Superior temporal gyrus (tissue), 1 donor: Measurements from ENCODE around the gene DTHD1.
A peak's percentile ranks its signal among the peaks of the same experiment; 100 is the strongest.

Source experiments
- DNase-seq: peaks from one replicate; pipeline ENCODE4 v3.0.0-alpha.2; 2016; ENCODE audit errors: extremely low spot score

The DTHD1 gene

DNA sequence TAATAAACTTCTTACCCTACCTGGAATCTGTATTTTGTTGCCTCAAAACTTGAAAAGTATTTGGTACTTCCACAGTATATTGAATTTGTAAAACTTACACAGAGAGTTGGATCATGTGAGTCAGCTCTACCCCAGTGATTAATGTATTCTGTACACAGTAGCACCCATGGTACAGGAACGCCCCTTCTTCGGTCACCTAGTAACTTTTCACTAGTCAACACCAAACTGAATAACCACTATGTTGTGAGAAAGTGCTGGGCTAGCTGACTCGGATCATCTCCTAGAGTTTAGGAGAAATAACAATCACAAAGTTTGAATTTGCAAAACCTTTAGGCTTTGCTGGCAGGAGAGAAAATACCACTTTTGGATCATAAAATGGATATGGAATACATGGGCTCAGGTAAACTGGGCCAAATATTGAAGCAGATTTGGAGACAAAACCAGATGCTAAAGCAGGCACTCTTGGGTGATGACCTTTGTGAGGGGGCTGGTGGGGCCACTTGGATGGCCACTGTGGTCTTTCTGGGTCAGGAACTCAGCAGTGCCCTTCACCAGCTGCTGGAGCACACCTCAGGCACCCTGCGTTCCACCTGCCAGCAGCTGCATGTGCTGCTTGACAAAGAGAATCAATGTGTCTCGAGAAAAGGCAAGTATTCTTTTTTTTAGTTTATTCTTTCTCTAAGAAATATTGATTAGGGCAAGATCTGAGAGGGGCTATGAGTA lies at the start of gene DTHD1:
DTHD1 (plus strand) TSS at position 233 of the 723 bp plus-strand sequence; CDS start at position 376, 143 bp downstream.
- DNase-seq = peak; percentile 43

DNA sequence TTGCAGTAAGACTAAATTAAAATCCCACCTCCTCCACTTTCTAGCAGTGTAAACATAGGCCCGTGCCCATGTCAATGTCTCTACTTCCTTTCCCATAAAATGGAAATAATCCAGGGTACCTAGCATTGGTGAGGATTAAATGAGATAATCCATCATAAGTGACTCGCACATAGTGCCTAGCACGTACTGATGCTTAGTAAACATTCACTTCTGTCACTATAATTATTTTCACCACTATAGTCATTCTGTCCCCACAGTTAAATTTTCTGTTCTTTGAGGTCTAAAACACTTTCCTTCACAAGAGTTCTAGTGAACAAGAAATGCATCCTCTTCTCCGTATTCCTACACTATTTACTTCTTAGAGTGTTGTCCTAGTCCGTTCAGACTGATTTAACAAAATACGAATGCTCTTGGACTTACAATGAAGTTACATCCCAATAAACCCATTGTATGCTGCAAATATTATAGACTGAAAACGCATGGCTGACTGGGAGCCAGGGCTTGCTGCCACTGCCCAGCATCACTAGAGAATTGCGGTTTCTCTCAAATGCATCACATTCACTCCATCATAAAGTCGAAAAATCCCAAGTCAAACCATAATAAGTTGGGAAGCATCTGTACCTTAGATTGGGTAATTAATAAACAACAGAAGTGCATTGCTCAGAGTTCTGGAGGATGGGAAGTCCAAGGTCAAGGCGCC lies 47.7 kb upstream of the DTHD1 start:
- DNase-seq = peak; percentile 59

DNA sequence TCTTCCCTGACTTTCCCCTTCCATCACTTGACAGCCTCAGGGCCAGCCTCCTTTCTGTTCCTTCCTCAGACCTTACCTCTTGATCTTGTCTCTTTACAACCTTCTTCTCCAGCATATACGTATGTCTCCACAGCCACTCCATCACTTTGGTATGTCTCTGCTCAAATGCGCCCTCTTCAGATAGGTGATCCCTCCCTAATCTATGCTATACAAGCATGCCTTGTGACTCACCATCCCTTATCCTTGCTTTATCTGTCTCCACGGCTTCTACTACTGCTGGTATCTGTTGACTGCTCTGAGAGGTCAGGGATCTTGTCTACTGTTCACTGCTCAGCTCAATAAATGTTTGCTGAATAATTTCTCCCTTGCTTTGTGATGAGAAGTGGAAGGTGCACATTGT lies 46.1 kb upstream of the DTHD1 start:
- DNase-seq = no peak

DNA sequence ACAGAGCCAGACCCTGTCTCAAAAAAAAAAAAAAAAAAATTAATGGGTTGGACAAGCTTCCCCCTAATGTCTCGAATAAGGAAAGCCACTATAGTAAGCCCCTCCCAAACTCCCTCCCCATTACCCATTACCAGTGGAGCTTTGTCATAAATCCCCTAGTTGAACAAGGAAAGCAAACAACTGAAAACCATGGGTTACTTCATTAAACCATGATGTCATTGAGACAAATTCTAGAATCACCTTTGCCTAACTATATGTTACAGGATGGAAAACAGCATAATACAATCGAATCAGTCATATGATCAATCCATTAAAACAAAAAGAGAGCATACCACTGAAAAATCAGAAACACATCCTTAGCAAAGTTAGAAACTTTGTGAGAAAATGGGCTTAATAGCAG lies 45.3 kb upstream of the DTHD1 start:
- no peak for DNase-seq

DNA sequence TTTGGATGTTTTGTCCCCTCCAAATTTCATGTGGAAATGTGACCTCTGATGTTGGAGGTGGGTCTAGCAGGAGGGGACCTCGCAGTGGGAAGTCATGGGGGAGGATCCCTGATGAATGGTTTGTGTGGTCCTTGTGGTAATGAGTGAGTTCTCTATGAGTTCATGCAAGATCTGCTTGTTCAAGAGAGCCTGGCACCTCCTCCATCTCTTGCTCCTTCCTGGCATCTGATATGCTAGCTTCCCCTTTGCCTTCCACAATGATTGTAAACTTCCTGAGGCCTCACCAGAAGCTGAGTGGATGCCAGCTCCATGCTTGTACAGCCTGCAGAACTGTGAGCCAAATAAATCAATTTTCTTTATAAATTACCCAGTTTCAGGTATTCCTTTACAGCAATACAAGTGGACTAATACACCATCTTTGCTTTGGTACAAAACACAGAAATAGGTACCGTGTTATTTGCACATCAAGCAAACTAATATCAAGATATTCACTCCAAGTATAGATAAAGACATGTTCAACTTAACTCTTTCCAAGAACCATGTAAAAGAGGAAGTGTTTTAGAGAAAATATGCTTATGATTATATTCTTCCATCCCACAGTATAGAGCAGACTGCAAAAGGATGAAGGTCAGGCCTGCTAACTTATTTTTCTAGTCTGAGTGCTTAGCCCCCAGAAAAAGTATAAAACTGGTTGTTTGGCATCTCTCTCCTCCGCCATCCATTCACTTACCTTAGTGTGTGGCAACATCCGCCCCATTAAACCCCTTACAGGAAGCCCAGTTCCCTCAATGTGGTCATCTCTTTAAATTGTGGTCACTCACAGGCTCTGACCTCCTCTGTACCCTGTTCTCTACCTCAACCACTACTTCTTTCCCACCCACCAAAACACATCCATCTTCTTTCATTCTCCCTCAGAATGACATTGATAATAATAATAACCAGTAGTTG lies 43.8 kb upstream of the DTHD1 start:
- DNase-seq = no peak

DNA sequence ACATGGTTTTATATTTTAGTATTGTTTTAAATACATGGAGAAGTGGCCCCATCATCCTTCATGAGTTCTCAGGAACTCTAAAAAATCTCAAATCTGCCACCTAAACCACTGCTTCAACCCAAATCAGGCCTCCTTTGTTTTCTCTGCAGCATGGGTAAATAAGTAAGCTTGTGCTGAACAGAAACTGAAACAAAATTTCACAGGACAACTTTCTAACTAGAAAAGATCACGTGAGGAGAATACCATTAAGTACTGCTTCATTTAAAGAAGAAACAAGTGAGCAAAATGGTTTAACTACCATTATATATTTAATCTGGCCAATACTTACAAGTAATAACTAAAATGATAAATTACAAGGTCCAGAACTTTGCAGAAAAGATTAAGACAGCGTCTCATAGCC lies 39.6 kb upstream of the DTHD1 start:
- peak; percentile 87 for DNase-seq

DNA sequence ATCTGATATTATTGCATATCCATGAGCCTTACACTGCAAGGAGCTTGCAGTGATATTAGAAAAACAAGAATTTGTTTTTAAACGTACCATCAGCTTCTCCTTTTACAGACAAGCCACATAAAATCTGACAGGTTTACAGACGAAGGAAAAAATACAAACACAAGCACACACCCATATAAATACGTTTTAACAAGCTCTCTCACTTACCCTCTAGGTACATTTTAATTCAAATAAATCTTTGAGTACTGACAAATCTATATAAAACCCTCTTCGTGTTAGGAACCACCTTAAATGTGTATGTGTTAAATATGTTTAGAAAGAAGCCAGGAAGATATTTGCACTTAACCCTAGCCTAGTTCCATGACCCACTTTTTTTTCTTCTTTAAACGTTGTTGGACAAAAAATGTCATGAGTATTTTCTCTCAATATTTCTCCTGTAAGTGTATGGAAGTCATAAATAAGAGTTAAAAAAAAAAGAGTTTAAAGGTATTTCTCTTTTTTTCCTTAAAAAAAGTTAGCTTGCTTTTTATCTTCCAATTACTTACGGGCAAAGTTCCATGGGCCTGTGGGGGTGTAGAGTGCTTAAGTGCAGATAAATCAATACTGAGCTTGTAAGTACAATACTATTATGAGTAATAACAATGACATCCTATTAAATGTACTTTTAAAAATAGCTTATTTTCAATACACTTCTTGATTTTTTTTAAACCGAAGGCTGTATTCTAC lies 38.6 kb upstream of the DTHD1 start:
- peak; percentile 81 for DNase-seq

DNA sequence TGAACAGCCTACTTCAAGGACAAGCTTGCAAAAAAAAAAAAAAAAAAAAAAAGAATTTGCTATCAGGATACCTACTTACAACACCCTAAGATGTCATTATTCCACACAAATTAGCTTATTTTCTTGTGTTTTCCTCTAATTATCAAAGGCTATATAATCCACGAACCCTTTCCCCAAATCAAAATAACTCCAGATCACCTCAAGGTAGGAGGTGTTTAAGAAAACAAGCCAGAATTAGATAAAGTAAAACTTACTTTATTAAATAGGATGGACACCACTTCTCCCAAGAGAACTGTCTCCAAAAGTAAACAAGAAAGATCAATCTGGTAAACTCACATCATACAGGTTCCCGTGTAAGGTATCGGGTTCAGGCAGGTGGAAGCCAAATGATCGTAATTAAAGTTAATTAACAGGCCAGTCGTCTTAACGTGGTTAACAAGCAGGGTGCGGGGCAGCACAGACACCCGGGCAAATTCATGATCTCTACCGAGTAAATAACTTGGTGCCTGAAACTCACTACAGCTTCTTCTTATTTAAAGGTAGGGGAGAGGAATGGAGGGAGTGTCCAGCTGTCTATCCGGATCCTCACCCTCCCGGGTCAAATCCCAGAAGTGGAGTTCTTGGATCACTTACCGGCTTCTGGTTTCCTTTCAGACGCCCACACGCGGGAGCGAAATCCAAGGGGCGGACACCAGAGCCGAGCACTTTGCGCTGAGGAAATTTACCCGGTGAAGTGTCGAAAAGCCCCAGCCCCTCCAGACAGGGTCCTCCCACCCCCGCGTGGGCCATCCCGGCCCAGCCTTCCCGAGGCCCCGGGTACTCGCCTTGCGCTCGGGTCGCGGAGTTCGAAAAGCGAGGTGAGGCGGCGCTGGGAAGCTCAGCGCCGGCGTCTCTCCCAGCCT lies 37.8 kb upstream of the DTHD1 start:
- peak; percentile 80 for DNase-seq

DNA sequence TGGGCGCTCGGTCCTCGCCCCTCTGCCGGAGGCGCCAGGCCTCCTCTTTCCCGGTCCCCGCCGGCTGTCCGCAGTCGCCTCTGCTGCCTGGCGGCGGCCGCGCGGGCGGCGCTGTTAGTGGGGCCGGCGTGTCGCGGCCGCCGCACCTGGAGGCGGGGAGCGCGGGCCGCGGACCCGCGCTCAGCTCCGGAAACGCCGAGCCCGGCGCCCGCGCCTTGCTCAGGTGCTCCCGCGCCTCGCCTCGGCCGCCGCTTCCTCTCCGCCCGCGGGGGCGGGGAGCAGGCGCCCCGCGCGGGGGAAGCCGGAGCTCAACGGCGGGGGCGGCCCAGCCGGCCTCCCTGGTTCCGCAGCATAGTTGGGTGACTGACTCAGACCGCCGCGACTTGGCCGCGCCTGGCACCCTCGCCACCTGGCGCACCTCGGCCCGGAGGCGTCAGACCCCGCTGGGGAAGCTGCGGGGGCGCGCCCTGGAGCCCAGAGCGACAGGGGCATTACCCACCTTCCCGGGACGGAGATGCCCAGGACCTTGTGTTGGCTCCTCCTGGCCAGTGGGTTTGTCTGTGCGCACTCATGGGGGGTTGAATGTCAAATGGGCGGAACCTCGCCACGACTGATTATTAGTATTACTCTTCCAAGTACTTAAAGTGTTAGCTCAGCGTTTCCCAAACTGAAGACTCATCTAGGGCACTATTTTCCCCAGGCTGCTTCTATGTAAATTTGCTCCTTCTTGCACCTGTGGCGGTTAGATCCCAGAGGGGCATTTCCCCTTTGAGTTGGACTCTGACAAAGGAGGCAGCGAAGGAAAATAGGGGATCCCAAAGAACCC lies 36.9 kb upstream of the DTHD1 start, which contains the start of gene ARAP2:
ARAP2 (minus strand) TSS at position 258 of the 826 bp plus-strand sequence. CDS start 15,028 bp downstream, outside the sequence.
- peak; percentile 73 for DNase-seq

DNA sequence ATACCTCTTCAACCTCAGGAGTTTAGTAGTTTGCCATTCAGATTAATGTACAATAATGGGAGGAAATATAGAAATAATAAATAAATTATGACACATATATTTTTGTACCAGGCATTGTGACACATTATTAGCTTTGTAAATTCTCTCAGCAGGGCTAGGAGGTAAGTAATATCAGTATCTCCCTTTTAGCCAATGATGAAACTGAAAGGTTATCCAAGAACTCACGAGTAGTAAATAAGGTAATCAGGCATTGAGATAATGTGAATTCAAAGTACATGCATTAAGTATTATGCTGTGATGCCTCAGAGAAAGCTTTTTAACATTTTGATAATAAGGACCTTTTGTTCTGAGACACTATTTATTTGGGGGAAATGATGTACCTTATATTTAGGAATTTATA lies 31.8 kb upstream of the DTHD1 start:
- DNase-seq = no peak

DNA sequence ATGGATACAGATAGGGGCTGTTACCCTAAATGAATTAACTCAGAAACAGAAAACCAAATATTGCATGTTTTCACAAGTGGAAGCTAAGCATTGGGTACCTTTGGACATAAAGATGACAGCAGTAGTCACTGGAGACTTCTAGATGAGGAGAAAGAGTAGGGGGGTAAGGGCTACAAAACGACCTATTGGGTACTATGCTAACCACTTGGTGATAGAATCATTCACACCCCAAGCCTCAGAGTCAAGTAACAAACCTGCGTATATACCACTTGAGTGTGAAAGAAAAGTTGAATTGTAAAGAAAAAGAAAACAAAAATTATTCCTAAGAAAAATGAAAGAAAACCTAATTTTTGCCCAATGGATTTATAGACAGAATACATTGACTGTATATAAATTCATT lies 29.4 kb upstream of the DTHD1 start:
- no peak for DNase-seq

DNA sequence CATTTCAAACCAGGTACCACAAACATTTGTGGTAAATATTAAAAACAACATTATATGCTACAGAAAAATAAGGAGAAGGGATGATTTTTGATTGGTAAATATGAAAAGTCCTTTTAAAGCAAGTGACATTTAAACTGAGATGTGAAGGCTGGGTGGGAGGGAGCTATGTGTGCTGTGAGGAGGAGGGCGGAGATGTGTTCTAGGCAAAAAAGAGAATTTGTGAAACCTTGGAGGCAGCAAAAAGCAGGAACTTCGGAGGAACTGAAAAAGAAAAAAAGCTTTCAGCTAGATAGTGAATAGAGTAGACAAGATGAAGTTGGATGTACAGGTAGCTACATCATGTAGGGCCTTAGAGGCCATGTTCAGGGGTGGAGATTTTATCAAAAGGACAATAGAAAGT lies 27.0 kb upstream of the DTHD1 start:
- peak; percentile 54 for DNase-seq

DNA sequence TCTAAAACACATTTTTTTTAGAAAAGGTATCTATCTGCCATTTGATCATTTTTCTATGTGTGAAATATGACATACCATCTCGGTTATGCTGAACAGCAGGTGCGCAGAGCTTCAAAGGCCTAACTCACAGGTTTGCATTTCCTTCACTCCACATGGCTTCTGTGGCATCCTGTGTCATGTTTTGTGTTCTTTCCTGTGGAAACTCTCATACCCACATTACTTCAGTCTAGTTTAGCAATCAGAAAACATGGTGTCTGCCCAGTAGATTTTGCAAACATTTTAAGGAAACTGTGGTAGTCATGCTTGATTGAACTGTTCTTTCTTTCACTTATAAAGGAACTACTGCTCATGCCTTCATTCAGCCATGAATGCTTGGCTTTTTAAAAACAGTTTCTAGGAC lies 25.8 kb upstream of the DTHD1 start:
- DNase-seq = no peak

DNA sequence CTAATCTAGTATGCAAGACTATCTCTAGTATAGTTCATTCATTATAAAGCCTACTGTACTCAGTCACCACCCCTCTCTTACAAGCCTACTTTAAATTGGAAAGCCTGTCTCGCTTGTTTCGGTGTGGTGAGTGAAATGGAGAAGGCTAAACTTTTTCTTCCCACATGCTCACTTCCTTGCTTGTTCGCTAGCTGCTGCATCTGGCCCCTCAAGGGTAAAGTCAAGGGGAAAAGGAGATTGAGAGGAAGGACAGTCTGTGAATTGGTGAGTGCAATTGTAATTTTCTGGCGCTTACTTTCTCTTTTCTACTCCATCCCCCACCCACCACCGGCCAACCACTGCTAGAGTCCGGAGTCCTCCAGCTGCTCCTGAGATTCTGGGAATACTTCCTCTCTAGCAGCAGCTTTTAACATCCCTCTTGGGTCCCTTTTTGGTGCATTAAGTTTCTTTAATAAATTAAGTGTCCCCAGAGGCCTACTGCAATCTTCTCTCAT lies 25.0 kb upstream of the DTHD1 start:
- DNase-seq = peak; percentile 71

DNA sequence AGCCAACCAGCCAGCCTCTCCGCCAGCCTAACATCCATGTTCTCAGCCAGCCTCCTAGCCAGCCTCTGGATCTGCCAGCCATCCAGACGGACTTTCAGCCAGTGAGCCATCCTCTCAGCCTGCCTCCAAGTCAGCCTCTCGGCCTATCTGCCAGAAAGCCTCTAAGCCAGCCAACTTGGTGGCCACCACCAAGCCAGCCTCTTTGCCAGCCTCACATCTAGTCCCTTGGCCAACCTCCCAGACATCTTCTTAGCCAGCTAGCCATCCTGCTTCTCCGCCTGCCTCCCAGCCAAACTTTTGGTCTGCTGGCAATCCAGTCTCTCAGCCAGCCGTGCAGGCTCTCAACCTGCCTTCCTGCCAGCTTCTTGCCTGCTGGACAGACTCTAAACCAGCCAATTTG lies 20.7 kb upstream of the DTHD1 start:
- no peak for DNase-seq

DNA sequence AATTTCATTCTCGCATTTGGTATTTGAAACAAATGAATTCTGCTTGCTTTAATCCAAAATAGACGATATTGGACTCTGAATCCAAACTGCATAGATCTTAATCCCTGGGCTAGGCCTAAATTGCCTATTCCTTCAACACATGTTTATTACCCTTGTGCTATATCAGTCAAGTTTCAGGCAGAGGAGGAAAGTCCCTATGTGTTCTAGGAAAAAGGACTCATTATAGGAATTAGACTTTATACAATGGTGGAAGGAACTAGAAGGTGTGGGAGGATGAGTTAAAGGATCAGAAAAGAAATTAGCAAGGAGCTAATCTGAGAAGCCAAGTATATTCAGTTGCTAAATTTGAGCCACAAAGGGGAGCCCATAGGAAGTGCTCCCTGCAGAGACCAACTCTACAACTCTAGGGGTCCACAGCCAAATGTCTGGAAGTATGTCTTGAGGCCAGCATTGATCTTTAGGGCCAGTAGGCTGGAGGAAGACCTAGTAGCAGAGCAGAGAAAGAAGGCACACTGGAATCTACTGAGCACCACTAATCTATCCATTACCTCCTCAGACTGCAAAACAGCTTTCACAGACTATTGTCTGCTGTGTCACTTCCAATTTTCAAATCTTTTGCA lies 17.1 kb upstream of the DTHD1 start:
- no peak for DNase-seq

DNA sequence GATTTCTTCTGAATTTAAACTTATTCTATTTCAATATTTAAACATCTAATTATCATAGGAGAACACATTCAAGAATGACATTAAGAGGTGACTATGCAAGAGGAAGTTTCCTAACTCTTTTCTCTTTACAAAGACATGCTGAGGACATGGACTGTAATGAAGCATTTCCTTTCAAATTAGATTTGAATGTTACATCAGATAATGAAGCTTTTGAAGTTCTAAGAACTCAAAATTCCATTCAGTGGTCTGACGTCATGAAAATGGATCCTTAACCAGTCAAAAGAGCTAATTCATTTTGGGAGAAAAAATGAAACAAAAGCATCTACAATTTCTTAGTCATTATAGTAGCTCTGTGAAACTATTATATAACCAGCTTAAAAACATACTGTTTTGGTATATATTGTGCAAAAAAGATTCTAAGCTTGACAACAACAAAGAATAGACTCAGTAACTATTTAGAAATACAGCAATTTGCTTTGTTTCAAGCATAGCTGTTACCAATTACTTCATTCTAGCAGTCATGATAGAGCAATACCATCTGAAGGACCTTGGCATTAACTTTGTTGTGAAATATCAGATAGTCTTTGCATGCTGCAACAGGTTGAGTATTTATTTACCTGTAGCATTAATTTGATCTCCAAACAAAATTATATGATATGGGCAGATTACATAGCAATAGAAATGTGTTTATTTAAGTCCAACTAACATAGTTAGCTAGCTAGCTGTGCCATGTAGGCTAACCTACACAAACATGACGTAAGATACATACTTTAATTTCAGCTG lies 13.7 kb upstream of the DTHD1 start:
- peak; percentile 73 for DNase-seq

DNA sequence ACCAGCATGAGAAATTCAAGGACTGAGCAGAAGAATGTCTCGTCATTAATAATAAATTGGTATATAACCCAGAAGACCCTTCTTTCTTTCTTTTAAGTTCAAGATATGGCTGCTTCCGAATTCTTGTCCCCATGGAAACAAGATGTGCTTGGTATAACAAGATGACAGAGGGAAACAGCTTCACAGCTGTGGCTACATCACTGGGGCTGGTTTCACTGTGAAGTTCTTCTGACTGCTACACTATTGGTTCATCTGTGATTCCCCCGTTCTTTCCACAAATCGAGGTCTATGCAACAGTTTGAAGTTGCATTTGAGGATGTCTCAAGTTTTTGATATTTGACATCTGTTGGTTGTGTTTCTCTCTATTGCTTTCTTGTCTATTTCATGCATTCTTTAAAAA lies 12.3 kb upstream of the DTHD1 start:
- DNase-seq = no peak
